ENCODE measurements around the gene CCDC169.

DNA sequence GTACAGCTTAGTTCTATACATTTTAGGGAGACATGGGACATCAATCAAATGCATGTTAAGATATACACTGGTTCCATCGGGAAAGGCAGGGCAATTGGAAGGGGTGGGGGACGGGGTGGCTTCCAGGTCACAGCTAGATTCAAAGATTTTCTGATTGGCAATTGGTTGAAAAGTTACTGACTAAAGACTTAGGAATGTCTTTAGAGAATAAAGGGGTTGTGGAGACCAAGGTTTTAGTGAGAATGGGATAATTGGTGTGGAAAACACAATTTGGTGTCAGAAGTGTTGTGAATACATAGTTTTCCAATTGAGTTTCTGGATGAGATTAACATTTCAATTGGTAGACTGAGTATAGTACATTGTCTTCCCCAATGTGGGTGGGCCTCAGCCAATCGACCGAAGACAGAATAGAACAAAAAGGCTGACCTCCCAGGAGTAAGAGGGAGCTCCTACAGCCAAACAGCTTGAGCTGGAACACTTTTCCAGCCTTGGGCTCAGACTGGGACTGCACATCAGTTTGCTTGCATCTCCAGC, 988 bp upstream of the CCDC169 start:
- TF ChIP-seq, protein P1, sequence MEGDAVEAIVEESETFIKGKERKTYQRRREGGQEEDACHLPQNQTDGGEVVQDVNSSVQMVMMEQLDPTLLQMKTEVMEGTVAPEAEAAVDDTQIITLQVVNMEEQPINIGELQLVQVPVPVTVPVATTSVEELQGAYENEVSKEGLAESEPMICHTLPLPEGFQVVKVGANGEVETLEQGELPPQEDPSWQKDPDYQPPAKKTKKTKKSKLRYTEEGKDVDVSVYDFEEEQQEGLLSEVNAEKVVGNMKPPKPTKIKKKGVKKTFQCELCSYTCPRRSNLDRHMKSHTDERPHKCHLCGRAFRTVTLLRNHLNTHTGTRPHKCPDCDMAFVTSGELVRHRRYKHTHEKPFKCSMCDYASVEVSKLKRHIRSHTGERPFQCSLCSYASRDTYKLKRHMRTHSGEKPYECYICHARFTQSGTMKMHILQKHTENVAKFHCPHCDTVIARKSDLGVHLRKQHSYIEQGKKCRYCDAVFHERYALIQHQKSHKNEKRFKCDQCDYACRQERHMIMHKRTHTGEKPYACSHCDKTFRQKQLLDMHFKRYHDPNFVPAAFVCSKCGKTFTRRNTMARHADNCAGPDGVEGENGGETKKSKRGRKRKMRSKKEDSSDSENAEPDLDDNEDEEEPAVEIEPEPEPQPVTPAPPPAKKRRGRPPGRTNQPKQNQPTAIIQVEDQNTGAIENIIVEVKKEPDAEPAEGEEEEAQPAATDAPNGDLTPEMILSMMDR (tag by site-specific recombination; IDR thresholded peaks at IDR 0.05): no peak
- TF ChIP-seq ZNF501 (tag by site-specific recombination; IDR thresholded peaks at IDR 0.05) (no peak), ZNF133 (tag by site-specific recombination; IDR thresholded peaks at IDR 0.05) (no peak), ZNF530 (tag by site-specific recombination; IDR thresholded peaks at IDR 0.05; ENCODE audit: low read depth) (no peak), ZNF292 (tag by site-specific recombination; IDR thresholded peaks at IDR 0.05; ENCODE audit: borderline replicate concordance, low read depth) (no peak), ZNF274 (IDR thresholded peaks at IDR 0.05; ENCODE audit: low read length) (no peak), ZNF274 (tag by site-specific recombination; IDR thresholded peaks at IDR 0.05; ENCODE audit: borderline replicate concordance) (no peak), ZBTB7A (tag by site-specific recombination; IDR thresholded peaks at IDR 0.05; ENCODE audit: low read depth) (no peak), ZFHX2 (tag by site-specific recombination; conservative IDR thresholded peaks at IDR 0.05) (no peak), ZNF664 (tag by site-specific recombination; IDR thresholded peaks at IDR 0.05) (no peak), ZNF416 (tag by site-specific recombination; IDR thresholded peaks at IDR 0.05) (no peak)
- TF ChIP-seq, protein P2, sequence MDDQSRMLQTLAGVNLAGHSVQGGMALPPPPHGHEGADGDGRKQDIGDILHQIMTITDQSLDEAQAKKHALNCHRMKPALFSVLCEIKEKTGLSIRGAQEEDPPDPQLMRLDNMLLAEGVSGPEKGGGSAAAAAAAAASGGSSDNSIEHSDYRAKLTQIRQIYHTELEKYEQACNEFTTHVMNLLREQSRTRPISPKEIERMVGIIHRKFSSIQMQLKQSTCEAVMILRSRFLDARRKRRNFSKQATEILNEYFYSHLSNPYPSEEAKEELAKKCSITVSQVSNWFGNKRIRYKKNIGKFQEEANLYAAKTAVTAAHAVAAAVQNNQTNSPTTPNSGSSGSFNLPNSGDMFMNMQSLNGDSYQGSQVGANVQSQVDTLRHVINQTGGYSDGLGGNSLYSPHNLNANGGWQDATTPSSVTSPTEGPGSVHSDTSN (CRISPR knock-in tag; IDR thresholded peaks at IDR 0.05): no peak
